ENCODE data around the gene MFSD2A.

DNA sequence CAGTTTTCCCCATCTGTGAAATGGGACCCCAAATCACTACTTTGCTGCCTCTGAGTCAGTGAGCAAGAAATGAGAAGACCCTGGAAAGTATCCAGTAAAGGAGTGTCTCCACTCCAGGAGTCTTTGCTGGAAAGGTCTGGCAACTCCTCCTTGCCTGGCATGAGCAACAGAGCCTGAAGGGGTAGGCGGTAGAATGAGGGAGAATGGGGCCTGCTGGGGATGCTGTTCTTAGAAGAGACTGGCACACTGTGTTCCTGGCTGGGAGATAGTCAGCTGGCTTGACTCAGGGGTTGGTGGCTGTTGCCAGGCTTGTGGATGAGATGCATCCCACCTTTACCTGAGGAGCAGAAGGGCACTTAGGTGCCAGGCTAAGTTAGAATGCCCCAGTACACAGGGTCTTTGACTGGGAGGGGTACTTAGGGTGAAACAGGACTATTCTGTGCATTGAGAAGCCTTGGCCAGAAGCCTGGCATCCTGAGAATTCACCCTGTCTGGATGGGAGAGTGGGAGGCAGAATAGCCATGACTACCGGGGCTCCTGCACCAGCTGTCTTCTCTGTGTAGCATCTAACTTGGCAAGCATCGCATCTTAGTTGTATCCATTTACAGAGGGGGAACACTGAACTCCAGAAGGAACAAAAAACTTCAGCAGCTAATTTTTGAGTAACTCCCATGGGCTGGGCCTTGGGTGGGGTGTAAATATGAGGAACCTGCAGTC lies 2.5 kb downstream of the MFSD2A start:
- TF ChIP-seq, protein P1, sequence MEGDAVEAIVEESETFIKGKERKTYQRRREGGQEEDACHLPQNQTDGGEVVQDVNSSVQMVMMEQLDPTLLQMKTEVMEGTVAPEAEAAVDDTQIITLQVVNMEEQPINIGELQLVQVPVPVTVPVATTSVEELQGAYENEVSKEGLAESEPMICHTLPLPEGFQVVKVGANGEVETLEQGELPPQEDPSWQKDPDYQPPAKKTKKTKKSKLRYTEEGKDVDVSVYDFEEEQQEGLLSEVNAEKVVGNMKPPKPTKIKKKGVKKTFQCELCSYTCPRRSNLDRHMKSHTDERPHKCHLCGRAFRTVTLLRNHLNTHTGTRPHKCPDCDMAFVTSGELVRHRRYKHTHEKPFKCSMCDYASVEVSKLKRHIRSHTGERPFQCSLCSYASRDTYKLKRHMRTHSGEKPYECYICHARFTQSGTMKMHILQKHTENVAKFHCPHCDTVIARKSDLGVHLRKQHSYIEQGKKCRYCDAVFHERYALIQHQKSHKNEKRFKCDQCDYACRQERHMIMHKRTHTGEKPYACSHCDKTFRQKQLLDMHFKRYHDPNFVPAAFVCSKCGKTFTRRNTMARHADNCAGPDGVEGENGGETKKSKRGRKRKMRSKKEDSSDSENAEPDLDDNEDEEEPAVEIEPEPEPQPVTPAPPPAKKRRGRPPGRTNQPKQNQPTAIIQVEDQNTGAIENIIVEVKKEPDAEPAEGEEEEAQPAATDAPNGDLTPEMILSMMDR (IDR thresholded peaks at IDR 0.05; ENCODE audit: low read depth, low read length, poor library complexity, severe bottlenecking) = no peak
- TF ChIP-seq EZH2phosphoT487 (IDR thresholded peaks at IDR 0.05; ENCODE audit: borderline replicate concordance, low read length) = no peak
